GM19372 (cell line): ENCODE measurements around the gene KRTAP4-5.
"Not testable (repeated sequence)": the region's sequence is repeated elsewhere in the genome, so short reads cannot be mapped to it uniquely, and the experiment has no call there.

Experiments used
- ATAC-seq: cut with Tn5 transposase; IDR thresholded peaks from one replicate; pipeline ENCODE4 v1.9.1; 2021; ENCODE audit warnings: mild to moderate bottlenecking, low read depth, moderate library complexity; ENCODE audit not compliant: unreplicated experiment

KRTAP4-5 gene

GRCh38 chr17:41149652-41149985 lies at the start of gene KRTAP4-5:
Gene KRTAP4-5 (minus strand): TSS chr17:41149825. CDS start chr17:41149767, 58 bp downstream.
- ATAC-seq = no peak

- no peak for ATAC-seq
These were observed 46.4 kb upstream of the KRTAP4-5 start for GRCh38 chr17:41196068-41196467.

GRCh38 chr17:41190328-41190727 lies 40.7 kb upstream of the KRTAP4-5 start:
- no peak for ATAC-seq

GRCh38 chr17:41189837-41190318 lies 40.3 kb upstream of the KRTAP4-5 start, which contains the start of gene KRTAP9-1:
Gene KRTAP9-1 (plus strand): TSS chr17:41189887. CDS start chr17:41189887, 0 bp downstream.
- not testable (repeated sequence) for ATAC-seq

- ATAC-seq = no peak
These were observed 37.2 kb upstream of the KRTAP4-5 start for GRCh38 chr17:41186872-41187271.

- no peak for ATAC-seq
These were observed 35.4 kb upstream of the KRTAP4-5 start for GRCh38 chr17:41185001-41185400.

- no peak for ATAC-seq
These were observed 34.9 kb upstream of the KRTAP4-5 start, which contains the start of gene KRTAP4-1 for GRCh38 chr17:41184480-41184961. Gene KRTAP4-1 (minus strand): TSS chr17:41184911. CDS start chr17:41184854, 57 bp downstream.

GRCh38 chr17:41178843-41179616 lies 29.4 kb upstream of the KRTAP4-5 start:
- no peak for ATAC-seq

- ATAC-seq = no peak
These were observed 28.7 kb upstream of the KRTAP4-5 start for GRCh38 chr17:41178341-41178740.

GRCh38 chr17:41177727-41178271 lies 28.2 kb upstream of the KRTAP4-5 start, which contains the start of gene KRTAP4-2:
Gene KRTAP4-2 (minus strand): TSS chr17:41178221. CDS start chr17:41178164, 57 bp downstream.
- ATAC-seq = no peak

GRCh38 chr17:41176744-41177387 lies 27.2 kb upstream of the KRTAP4-5 start:
- no peak for ATAC-seq

GRCh38 chr17:41171886-41172285 lies 22.3 kb upstream of the KRTAP4-5 start:
- ATAC-seq = no peak

- no peak for ATAC-seq
These were observed 18.5 kb upstream of the KRTAP4-5 start, which contains the start of gene KRTAP4-3 for GRCh38 chr17:41168121-41168520. Gene KRTAP4-3 (minus strand): TSS chr17:41168221. CDS start chr17:41168172, 49 bp downstream.

- no peak for ATAC-seq
These were observed 17.9 kb upstream of the KRTAP4-5 start for GRCh38 chr17:41167561-41167960.

GRCh38 chr17:41163828-41164227 lies 14.2 kb upstream of the KRTAP4-5 start:
- no peak for ATAC-seq

GRCh38 chr17:41160648-41161047 lies 11.0 kb upstream of the KRTAP4-5 start, which contains the start of gene KRTAP4-4:
Gene KRTAP4-4 (minus strand): TSS chr17:41160748. CDS start chr17:41160691, 57 bp downstream.
- ATAC-seq = no peak

- ATAC-seq = not testable (repeated sequence)
These were observed 10.6 kb upstream of the KRTAP4-5 start for GRCh38 chr17:41160190-41160589.

- ATAC-seq = no peak
These were observed 4.2 kb upstream of the KRTAP4-5 start for GRCh38 chr17:41153856-41154255.

GRCh38 chr17:41151525-41151924 lies 1.9 kb upstream of the KRTAP4-5 start:
- no peak for ATAC-seq

- no peak for ATAC-seq
These were observed 401 bp upstream of the KRTAP4-5 start for GRCh38 chr17:41150026-41150425.
